Inflammatory macrophage treated with lipopolysaccharide for 4 hours (primary cell): ENCODE measurements around the gene ATP1B3.
"Not testable (repeated sequence)": the region's sequence is repeated elsewhere in the genome, so short reads cannot be mapped to it uniquely, and the experiment has no call there.

ENCODE experiments used
- DNase-seq: peaks from one replicate; pipeline ENCODE4 v3.0.0-alpha.2; 2020

ATP1B3 gene

GRCh38 chr3:141876381-141876890, at the start of gene ATP1B3:
Gene ATP1B3 (plus strand): TSS chr3:141876643. CDS start chr3:141876802, 159 bp downstream.
- peak; percentile 91 for DNase-seq

- no peak for DNase-seq
Measured at GRCh38 chr3:141828487-141828886, 48.0 kb upstream of the ATP1B3 start.

GRCh38 chr3:141828890-141829289, 47.6 kb upstream of the ATP1B3 start:
- no peak for DNase-seq

GRCh38 chr3:141830508-141830907, 45.9 kb upstream of the ATP1B3 start:
- no peak for DNase-seq

GRCh38 chr3:141834292-141834691, 42.2 kb upstream of the ATP1B3 start:
- DNase-seq = no peak

- DNase-seq = no peak
Measured at GRCh38 chr3:141835557-141836229, 40.8 kb upstream of the ATP1B3 start.

- no peak for DNase-seq
Measured at GRCh38 chr3:141839389-141839788, 37.1 kb upstream of the ATP1B3 start.

- no peak for DNase-seq
Measured at GRCh38 chr3:141840737-141841544, 35.5 kb upstream of the ATP1B3 start.

GRCh38 chr3:141844108-141844507, 32.3 kb upstream of the ATP1B3 start:
- DNase-seq = no peak

GRCh38 chr3:141844812-141845211, 31.6 kb upstream of the ATP1B3 start:
- no peak for DNase-seq

- no peak for DNase-seq
Measured at GRCh38 chr3:141845407-141846049, 30.9 kb upstream of the ATP1B3 start.

- no peak for DNase-seq
Measured at GRCh38 chr3:141846050-141846433, 30.4 kb upstream of the ATP1B3 start.

- DNase-seq = not testable (repeated sequence)
Measured at GRCh38 chr3:141848159-141848748, 28.2 kb upstream of the ATP1B3 start.

GRCh38 chr3:141849056-141849815, 27.2 kb upstream of the ATP1B3 start:
- DNase-seq = peak; percentile 73

GRCh38 chr3:141851411-141851810, 25.0 kb upstream of the ATP1B3 start:
- DNase-seq = peak; percentile 63

GRCh38 chr3:141853081-141853601, 23.3 kb upstream of the ATP1B3 start:
- DNase-seq = peak; percentile 89

GRCh38 chr3:141853629-141854168, 22.7 kb upstream of the ATP1B3 start:
- peak; percentile 30 for DNase-seq

- DNase-seq = peak; percentile 68
Measured at GRCh38 chr3:141854599-141854998, 21.8 kb upstream of the ATP1B3 start.

GRCh38 chr3:141858312-141858711, 18.1 kb upstream of the ATP1B3 start:
- peak; percentile 84 for DNase-seq

- DNase-seq = no peak
Measured at GRCh38 chr3:141859651-141860050, 16.8 kb upstream of the ATP1B3 start.

GRCh38 chr3:141860086-141860669, 16.3 kb upstream of the ATP1B3 start:
- DNase-seq = no peak
